GM12892 (cell line): ENCODE results near the gene MAP4K4.

Experiments
- POLR2A ChIP-seq: IDR thresholded peaks from 2 replicates; pipeline ENCODE4 v1.6.1; 2011; ENCODE audit warnings: low read depth, low read length, control low read depth
- POLR2AphosphoS5 ChIP-seq: IDR thresholded peaks from 2 replicates; pipeline ENCODE4 v1.6.1; 2011; ENCODE audit warnings: low read depth, low read length, control low read depth
- TAF1 ChIP-seq: IDR thresholded peaks from 2 replicates; pipeline ENCODE4 v1.6.1; 2011; ENCODE audit warnings: low read depth, mild to moderate bottlenecking, control low read depth, low read length, borderline replicate concordance

DNA sequence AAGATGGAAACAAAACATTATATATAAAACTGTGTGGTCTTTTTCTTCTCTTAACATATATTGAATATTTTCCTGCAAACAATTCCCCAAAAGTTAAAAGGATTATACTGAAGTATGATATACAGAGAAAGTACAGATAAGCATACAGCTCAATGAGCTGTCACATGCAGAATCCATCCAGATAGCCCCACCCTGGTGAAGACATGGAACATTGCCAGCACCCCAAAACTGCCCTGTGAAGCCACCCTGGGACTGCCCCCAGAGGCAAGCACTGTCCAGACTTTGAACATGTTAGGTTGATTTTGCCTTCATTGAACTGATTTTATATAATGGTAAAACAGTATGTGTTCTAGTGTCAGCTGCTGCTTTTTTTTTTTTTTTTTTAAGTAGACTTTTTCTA lies 182.0 kb downstream of the MAP4K4 start:
- TF ChIP-seq POLR2AphosphoS5: no peak
- TF ChIP-seq POLR2A: no peak
- TF ChIP-seq TAF1: no peak
